Activated naive CD4-positive, alpha-beta T cell treated with anti-CD3 and anti-CD28 coated beads, Interleukin-2, amount 50 U/mL, for 24 hours (primary cell): ENCODE data around the gene DOP1A.

ENCODE experiments used
- H3K27ac Mint-ChIP-seq: one replicate; pipeline ENCODE4 v1.8.0; 2021; ENCODE audit warnings: mild to moderate bottlenecking, mixed read lengths
- H3K27me3 Mint-ChIP-seq: one replicate; pipeline ENCODE4 v1.8.0; 2021; ENCODE audit warnings: mixed read lengths
- H3K36me3 Mint-ChIP-seq: one replicate; pipeline ENCODE4 v1.8.0; 2021; ENCODE audit warnings: mixed read lengths
- H3K4me1 Mint-ChIP-seq: one replicate; pipeline ENCODE4 v1.8.0; 2021; ENCODE audit warnings: mixed read lengths
- H3K4me3 Mint-ChIP-seq: one replicate; pipeline ENCODE4 v1.8.0; 2021; ENCODE audit warnings: mild to moderate bottlenecking, mixed read lengths
- H3K9me3 Mint-ChIP-seq: one replicate; pipeline ENCODE4 v1.8.0; 2021; ENCODE audit warnings: mixed read lengths

The DOP1A gene, protein sequence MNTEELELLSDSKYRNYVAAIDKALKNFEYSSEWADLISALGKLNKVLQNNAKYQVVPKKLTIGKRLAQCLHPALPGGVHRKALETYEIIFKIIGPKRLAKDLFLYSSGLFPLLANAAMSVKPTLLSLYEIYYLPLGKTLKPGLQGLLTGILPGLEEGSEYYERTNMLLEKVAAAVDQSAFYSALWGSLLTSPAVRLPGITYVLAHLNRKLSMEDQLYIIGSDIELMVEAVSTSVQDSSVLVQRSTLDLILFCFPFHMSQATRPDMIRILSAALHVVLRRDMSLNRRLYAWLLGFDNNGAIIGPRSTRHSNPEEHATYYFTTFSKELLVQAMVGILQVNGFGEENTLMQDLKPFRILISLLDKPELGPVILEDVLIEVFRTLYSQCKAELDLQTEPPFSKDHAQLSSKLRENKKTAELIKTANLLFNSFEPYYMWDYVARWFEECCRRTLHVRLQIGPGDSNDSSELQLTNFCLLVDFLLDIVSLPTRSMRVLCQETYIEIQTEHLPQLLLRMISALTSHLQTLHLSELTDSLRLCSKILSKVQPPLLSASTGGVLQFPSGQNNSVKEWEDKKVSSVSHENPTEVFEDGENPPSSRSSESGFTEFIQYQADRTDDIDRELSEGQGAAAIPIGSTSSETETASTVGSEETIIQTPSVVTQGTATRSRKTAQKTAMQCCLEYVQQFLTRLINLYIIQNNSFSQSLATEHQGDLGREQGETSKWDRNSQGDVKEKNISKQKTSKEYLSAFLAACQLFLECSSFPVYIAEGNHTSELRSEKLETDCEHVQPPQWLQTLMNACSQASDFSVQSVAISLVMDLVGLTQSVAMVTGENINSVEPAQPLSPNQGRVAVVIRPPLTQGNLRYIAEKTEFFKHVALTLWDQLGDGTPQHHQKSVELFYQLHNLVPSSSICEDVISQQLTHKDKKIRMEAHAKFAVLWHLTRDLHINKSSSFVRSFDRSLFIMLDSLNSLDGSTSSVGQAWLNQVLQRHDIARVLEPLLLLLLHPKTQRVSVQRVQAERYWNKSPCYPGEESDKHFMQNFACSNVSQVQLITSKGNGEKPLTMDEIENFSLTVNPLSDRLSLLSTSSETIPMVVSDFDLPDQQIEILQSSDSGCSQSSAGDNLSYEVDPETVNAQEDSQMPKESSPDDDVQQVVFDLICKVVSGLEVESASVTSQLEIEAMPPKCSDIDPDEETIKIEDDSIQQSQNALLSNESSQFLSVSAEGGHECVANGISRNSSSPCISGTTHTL (N-terminal part only)

DNA sequence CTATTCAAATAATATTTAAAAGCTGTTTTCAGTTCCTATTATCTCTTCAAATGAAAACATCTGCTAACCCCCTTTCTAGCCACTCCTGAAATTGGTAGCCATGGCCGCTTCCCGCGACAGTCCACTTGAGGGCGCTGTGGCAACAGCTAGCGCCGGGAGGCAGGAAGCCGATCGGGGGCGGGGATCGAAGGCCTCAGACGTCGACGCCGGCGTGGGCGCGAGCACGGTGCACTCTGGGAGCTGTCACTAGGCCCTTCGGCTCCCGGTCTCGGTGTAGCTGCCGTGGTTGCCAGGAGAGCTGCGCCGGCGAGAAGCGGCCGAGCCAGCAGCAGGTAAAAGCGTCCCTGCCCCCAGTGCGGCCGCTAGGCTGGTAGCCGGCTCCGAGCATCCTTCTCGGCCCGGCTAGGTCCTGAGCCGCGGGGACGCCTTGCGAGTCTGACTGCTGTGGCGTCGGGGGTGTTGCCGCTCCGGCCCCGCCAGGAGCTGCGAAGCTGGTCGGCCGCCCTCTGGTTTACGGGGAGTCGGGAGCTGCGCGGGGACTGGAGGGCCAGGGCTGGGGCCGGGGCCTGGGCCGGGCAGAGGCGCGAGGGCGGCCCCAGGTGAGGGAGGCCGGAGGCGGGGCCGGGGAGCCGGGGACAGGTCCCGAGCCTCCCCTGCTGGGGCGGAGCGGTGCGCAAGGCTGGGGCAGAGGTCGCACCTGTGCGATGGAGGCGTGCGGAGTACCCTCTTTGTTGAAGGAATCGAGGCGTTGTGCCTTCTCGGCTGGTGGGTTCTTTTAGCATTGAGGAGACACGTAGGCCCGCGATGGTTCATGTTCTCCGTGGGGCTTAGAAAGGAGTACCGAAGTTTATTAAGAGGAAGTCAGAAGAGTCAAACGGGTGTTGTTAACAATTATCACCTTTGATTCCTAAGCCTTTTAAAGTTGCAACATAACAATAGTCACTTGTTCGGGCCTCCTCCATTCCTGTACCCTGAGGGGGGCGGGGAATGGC, at the start of gene DOP1A:
Gene DOP1A, plus strand, starts transcription at position 224 of the 992 bp plus-strand sequence. CDS start 29,307 bp downstream, outside the sequence.
- Mint-ChIP-seq H3K9me3 (no peaks in the 10 kb centered on the region), H3K36me3 (peaks cover 3% of the 10 kb centered on the region), H3K4me1 (peaks cover 57% of the 10 kb centered on the region), H3K27me3 (no peaks in the 10 kb centered on the region), H3K27ac (peak within 1 kb of the TSS; percentile 85), H3K4me3 (peak within 1 kb of the TSS; percentile 90)

DNA sequence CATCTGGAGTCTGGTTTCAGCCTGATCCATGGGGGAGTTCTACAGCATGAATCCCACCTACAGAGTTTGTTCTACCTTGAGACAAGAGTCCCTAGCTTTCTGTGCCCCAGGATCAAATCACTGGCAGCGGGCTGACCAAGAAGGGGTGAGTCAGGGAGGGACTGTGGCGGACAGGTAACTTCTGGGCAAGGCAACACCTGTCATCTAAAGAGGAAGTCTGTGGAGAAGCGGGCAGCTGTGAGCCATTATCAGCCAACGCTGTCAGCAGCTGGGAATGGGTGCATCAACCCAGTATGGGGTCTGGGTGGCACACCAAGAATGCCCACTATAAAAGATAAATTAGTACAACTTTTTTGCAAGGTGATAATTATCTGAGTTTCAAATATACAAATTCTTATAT, 47.7 kb upstream of the DOP1A start:
- H3K36me3 Mint-ChIP-seq = peaks cover 49% of the 10 kb centered on the region
- no peak overlapping the region for H3K4me3 Mint-ChIP-seq
- H3K4me1 Mint-ChIP-seq = no peaks in the 10 kb centered on the region
- peaks cover 7% of the 10 kb centered on the region for H3K9me3 Mint-ChIP-seq
- no peaks in the 10 kb centered on the region for H3K27me3 Mint-ChIP-seq
- no peak overlapping the region for H3K27ac Mint-ChIP-seq

DNA sequence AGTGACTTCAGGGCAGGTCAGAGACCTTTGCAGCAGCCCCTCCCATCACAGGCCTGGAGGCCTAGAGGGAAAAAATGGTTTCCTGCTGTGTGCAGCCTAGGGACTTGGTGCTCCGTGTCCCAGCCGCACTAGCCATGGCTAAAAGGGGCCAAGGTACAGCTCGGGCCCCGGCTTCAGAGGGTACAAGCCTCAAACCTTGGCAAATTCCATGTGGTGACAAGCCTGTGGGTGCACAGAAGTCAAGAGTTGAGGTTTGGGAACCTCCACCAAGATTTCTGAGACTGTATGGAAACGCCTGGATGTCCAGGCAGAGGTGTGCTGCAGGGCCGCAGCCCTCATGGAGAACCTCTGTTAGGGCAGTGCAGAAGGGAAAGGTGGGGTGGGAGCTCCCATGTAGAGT, 35.8 kb upstream of the DOP1A start:
- H3K27ac Mint-ChIP-seq = no peak overlapping the region
- no peak overlapping the region for H3K4me3 Mint-ChIP-seq
- peaks cover 43% of the 10 kb centered on the region for H3K36me3 Mint-ChIP-seq
- H3K9me3 Mint-ChIP-seq = peaks cover 7% of the 10 kb centered on the region
- no peaks in the 10 kb centered on the region for H3K4me1 Mint-ChIP-seq
- H3K27me3 Mint-ChIP-seq = no peaks in the 10 kb centered on the region

DNA sequence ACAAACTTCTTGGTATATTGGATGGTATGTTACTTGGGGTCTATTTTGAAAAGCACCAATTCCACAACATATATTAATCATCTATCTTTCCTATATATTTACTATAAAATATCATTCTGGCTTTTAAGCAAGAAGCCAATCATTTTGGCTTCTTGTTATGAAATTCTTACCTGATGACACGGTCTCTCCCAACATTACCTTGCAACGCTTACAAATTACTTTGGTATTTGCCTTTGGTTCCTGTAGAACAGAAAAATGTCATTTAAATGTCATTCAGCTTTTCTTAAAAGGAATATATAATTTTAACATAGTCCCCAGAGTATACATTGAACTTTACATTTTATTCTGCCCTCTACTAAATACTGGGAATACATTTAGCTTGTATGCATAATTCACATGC, 29.2 kb upstream of the DOP1A start:
- Mint-ChIP-seq H3K36me3 (peaks cover 33% of the 10 kb centered on the region), H3K4me3 (no peak overlapping the region), H3K9me3 (peaks cover 13% of the 10 kb centered on the region), H3K27ac (no peak overlapping the region), H3K27me3 (no peaks in the 10 kb centered on the region), H3K4me1 (no peaks in the 10 kb centered on the region)

DNA sequence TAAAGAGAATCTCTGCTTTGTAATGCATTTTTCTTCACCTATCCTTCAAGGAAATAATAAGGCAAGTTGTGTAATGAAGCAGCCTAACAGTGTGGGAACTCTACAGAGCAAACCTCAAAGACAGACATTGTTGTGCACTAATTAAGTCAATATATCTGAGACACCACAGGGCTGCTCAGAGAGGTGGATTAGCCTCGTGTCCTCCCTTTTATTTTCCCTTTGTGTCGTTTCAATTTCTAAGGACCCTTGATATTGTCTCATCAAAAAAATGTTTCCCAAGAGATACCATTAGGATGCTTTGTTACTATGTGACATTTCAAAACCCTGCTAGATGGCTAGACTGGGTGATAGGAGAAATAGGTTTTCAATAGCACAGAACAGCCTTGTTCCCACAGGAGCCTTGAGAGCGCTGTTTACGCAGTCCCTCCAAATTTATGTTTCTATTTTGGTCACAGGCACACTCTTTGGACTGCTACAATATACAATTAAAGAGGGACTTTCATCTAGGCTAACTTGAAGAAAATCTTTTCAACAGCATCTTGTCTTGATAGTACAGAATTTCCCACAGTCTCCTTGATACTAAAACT, 24.9 kb upstream of the DOP1A start:
- Mint-ChIP-seq H3K4me1 (no peaks in the 10 kb centered on the region), H3K36me3 (peaks cover 7% of the 10 kb centered on the region), H3K4me3 (no peak overlapping the region), H3K27ac (no peak overlapping the region), H3K27me3 (no peaks in the 10 kb centered on the region), H3K9me3 (no peaks in the 10 kb centered on the region)

DNA sequence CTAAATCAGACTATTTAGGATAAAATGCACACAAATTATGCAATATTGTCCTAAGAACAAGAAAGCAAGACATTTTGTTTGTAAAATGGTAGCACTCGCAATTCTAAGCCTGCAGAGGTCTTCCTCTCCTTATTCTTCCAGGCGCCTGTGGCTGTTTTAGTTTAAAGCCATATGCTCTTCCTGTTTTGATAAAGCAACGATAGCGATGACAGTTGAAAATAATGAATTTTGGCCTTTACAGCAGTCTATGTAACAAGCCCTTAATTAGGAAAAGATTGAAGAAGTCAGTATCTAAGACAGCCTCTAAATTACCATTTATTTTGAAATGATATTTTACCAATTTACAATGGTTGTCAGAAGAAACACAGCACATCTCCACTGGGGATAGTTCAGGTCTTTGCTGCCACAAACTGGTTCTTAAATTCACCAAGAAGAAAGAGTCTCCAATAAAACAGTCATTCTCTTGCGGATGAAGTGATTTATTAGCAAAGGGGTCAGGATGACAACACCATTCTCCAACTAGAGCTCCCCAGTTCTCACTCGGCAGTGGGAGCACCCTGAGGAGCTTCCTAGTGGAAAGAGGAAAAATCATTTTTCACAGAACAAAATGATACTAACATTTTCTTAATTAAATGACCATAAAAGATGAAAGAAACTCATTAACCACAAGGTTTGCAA, 23.2 kb upstream of the DOP1A start:
- Mint-ChIP-seq H3K4me3 (no peak overlapping the region), H3K4me1 (no peaks in the 10 kb centered on the region), H3K27ac (no peak overlapping the region), H3K27me3 (no peaks in the 10 kb centered on the region), H3K9me3 (no peaks in the 10 kb centered on the region), H3K36me3 (peaks cover 5% of the 10 kb centered on the region)

DNA sequence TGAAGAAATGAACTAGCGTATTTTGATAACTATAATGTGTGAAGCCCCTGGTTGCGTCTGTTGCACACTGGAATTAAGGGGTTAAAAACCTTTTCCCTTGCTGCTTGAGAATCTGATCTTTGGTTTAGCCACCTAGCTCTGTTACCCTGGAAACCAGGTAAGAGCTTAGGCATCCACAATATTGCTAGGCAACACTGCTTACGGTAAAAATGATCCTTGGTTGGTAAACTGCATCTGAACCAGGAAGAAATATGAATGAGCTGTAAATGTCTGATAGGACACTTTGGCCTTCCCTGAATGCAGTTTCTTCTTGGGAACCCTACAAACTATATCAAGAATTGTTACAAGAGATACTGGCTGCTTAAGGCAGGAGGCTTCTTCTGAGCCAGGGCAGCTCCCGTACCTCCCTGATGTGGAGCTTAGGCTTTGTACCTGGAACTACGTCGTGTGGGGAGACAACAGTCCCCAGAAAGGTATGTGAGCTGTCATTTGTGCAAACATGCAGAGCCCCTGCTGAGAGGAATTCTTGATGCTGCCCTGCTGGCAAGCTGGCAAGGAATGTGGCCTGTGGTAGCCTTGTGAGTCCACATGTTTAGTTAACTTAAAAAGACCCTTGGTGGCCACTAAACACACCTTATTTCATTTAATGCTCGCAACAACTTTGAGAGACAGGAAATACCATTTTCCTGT, 20.3 kb upstream of the DOP1A start:
- no peak overlapping the region for H3K27ac Mint-ChIP-seq
- peaks cover 8% of the 10 kb centered on the region for H3K36me3 Mint-ChIP-seq
- no peaks in the 10 kb centered on the region for H3K9me3 Mint-ChIP-seq
- no peaks in the 10 kb centered on the region for H3K27me3 Mint-ChIP-seq
- no peaks in the 10 kb centered on the region for H3K4me1 Mint-ChIP-seq
- no peak overlapping the region for H3K4me3 Mint-ChIP-seq

DNA sequence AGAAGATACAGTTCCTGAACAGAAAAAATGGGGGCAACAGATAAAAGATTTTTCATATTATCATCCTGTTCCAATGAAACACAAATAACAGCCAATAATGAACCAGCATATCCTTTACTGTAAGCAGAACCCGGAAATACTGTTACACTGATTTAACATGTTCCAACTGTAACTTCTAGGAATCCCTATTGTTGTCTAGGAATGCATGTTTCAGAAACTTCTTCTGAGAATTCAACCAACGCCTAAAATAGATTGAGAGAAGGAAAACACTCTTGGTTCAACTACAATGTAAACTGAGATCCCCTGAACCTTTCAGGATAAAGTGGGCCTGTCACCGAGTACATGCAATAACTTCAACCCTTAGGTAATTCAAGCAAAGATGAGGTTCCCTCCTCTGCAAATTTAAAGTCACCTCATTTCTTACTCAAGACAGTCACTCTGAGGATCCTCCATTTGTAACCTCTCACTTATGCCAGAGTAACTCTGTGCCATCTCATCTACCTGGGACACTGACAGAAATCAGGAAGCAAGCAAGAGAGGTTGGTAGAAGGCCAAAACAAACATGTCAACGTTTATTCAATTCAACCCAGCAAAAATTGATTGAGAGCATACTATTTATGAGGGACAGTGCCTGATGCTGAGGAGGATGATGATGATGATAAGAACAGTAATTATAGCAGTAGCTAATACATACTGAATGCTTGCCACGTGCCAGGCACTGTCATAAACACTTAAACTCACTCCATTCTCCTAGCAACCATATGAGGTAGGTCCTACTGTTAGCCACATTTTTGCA, 15.9 kb upstream of the DOP1A start:
- H3K36me3 Mint-ChIP-seq = peaks cover 13% of the 10 kb centered on the region

DNA sequence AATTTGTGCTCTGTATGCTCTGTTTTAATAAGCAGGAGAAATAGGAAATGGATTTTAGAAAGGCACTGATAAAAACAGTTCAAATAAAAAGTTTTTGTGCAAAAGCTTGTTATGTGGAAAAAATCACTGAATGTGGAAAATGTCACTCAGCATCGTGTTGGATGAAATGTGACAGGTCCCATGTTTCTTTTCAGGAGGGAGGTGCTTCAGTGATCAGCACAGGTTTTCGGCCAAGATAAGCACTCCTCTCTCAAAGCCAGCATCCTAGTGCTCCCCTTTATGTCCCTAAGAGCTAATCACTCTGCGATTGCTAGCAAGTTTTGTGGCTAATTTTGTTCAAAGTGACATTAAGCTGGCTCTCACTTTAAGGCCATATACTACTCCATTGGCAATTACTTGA, 13.8 kb upstream of the DOP1A start:
- Mint-ChIP-seq H3K4me1 (peaks cover 4% of the 10 kb centered on the region), H3K36me3 (peaks cover 17% of the 10 kb centered on the region), H3K27ac (no peak overlapping the region), H3K9me3 (no peaks in the 10 kb centered on the region), H3K27me3 (no peaks in the 10 kb centered on the region), H3K4me3 (no peak overlapping the region)

More for the DNA sequence above, 15.9 kb upstream of the DOP1A start:
- H3K4me3 Mint-ChIP-seq = no peak overlapping the region
- H3K27ac Mint-ChIP-seq = no peak overlapping the region
- no peaks in the 10 kb centered on the region for H3K9me3 Mint-ChIP-seq
- peaks cover 4% of the 10 kb centered on the region for H3K4me1 Mint-ChIP-seq
- H3K27me3 Mint-ChIP-seq = no peaks in the 10 kb centered on the region

DNA sequence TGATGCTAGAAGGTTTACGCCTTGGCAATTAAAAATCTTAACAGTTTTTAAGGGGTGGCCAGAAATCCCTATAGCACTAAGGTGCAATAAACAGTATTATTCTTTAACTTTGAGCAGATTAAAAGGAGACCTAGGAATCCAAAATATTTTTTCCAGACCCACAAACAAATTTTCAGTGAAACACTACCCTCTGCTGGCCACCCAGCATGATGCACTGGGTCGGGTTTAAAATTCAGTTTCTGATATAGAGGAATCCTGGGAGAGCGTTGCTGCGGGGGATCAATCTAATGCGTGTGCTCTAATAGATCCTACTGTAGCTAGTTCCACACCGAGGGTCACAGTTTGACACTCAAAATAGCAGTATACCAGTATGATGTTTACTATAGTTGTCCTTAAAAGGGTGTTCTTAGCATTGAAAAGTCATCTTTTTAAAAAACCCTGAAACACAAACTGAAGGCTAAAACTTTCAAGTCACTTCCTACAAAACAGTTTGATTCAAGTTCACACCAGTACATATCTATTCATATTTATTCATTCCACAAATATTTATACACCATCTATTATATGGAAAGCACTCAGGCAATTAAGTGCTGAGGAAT, 12.0 kb upstream of the DOP1A start:
- Mint-ChIP-seq H3K27ac (no peak overlapping the region), H3K36me3 (peaks cover 21% of the 10 kb centered on the region)

DNA sequence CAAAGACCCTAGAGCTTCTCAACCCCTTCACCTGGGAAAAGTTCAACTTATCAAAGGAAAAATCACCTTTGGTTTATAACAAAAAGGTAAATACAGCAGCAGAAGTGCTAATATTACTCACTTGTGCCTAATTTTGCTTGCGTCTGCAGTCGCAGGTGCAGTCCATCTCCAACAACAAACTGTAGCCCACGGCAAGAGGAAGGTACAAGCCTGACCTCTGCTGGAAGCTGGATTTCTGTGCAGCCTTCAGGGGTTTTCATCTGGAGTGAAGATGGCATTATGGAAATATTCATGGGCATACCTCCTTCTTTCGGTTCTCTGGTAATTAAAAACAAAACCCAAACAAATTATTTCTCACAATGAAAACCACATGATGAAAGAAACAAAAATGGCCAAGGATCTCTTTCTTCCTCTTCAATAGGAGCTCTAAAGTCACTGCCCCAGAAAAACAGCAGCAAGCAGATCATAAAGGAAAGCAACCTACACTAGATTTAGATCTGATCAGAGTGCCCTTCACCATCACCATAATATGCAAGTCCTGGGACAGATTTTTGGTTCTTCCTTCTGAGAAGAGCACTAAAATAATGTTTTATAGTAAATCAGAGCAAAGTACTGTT, 9.7 kb upstream of the DOP1A start:
- Mint-ChIP-seq H3K4me1 (peaks cover 19% of the 10 kb centered on the region), H3K27ac (no peak overlapping the region), H3K9me3 (no peaks in the 10 kb centered on the region), H3K4me3 (no peak overlapping the region), H3K27me3 (no peaks in the 10 kb centered on the region), H3K36me3 (peaks cover 26% of the 10 kb centered on the region)

More for the DNA sequence above, 12.0 kb upstream of the DOP1A start:
- Mint-ChIP-seq H3K27me3 (no peaks in the 10 kb centered on the region), H3K4me3 (no peak overlapping the region), H3K9me3 (no peaks in the 10 kb centered on the region), H3K4me1 (peaks cover 4% of the 10 kb centered on the region)

DNA sequence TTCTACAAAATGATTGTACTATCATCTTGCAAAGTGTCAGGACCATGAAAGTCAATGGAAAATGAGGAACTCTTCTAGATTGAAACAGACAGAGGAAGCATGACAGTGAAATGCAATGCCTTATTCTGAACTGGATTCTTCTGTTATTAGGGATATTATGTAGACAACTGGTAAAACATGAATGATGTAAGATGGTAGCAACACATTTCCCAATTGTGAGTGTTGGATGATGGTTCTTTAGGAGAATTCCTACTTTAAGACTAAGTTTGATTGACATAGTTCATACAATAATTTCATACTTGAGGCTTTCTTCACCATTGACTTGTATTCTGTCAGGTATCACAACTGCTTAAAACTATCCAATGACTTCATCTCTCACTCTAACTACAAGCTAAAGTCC, 6.3 kb upstream of the DOP1A start:
- Mint-ChIP-seq H3K27me3 (no peaks in the 10 kb centered on the region), H3K9me3 (no peaks in the 10 kb centered on the region), H3K27ac (no peak overlapping the region), H3K4me3 (no peak overlapping the region), H3K4me1 (peaks cover 32% of the 10 kb centered on the region), H3K36me3 (peaks cover 22% of the 10 kb centered on the region)
